ENCODE measurements around the gene SBF1. TPM values are rescaled to one million over a fixed set of nuclear protein-coding genes. Genes with fewer than 3 reads are reported as not detected.

SBF1 gene
- total RNA-seq, 1 donor from 2014 or later, result 96.5 TPM

GRCh38 chr22:50456026-50456425, 18.8 kb downstream of the SBF1 start:
- Mint-ChIP-seq H3K27me3 (no peaks in the 10 kb centered on the region), H3K4me3 (ENCODE audit: low read depth) (no peak overlapping the region), H3K9me3 (ENCODE audit: low read depth) (no peaks in the 10 kb centered on the region)

GRCh38 chr22:50455201-50455600, 19.6 kb downstream of the SBF1 start:
- H3K4me3 Mint-ChIP-seq (ENCODE audit: low read depth), result no peak overlapping the region
- no peaks in the 10 kb centered on the region for H3K27me3 Mint-ChIP-seq
- no peak overlapping the region for H3K27ac Mint-ChIP-seq
- H3K9me3 Mint-ChIP-seq (ENCODE audit: low read depth), result no peaks in the 10 kb centered on the region
- TF ChIP-seq CTCF (IDR thresholded peaks at IDR 0.05; ENCODE audit: unreplicated experiment), result no peak
- H3K4me1 Mint-ChIP-seq (ENCODE audit: low read depth), result no peaks in the 10 kb centered on the region
- no peak for DNase-seq (ENCODE audit: low spot score, unreplicated experiment)
- peaks cover 22% of the 10 kb centered on the region for H3K36me3 Mint-ChIP-seq (ENCODE audit: insufficient read depth)

More at GRCh38 chr22:50456026-50456425, 18.8 kb downstream of the SBF1 start:
- H3K36me3 Mint-ChIP-seq (ENCODE audit: insufficient read depth), result peaks cover 22% of the 10 kb centered on the region
- no peak for TF ChIP-seq CTCF (IDR thresholded peaks at IDR 0.05; ENCODE audit: unreplicated experiment)
- H3K27ac Mint-ChIP-seq, result no peak overlapping the region
- no peaks in the 10 kb centered on the region for H3K4me1 Mint-ChIP-seq (ENCODE audit: low read depth)
- no peak for DNase-seq (ENCODE audit: low spot score, unreplicated experiment)

- Mint-ChIP-seq H3K27me3 (no peaks in the 10 kb centered on the region), H3K4me3 (ENCODE audit: low read depth) (no peak overlapping the region), H3K9me3 (ENCODE audit: low read depth) (no peaks in the 10 kb centered on the region), H3K27ac (no peak overlapping the region), H3K4me1 (ENCODE audit: low read depth) (no peaks in the 10 kb centered on the region), H3K36me3 (ENCODE audit: insufficient read depth) (peaks cover 24% of the 10 kb centered on the region)
- no peak for DNase-seq (ENCODE audit: low spot score, unreplicated experiment)
- no peak for TF ChIP-seq CTCF (IDR thresholded peaks at IDR 0.05; ENCODE audit: unreplicated experiment)
These were observed 20.2 kb downstream of the SBF1 start for GRCh38 chr22:50454556-50455075.

- H3K9me3 Mint-ChIP-seq (ENCODE audit: low read depth), result no peaks in the 10 kb centered on the region
- H3K4me3 Mint-ChIP-seq (ENCODE audit: low read depth), result no peak overlapping the region
- no peak overlapping the region for H3K27ac Mint-ChIP-seq
- peaks cover 30% of the 10 kb centered on the region for H3K36me3 Mint-ChIP-seq (ENCODE audit: insufficient read depth)
- no peak for DNase-seq (ENCODE audit: low spot score, unreplicated experiment)
- no peaks in the 10 kb centered on the region for H3K27me3 Mint-ChIP-seq
- H3K4me1 Mint-ChIP-seq (ENCODE audit: low read depth), result no peaks in the 10 kb centered on the region
- no peak for TF ChIP-seq CTCF (IDR thresholded peaks at IDR 0.05; ENCODE audit: unreplicated experiment)
These were observed 22.2 kb downstream of the SBF1 start for GRCh38 chr22:50452649-50453048.

GRCh38 chr22:50447576-50448551, 27.0 kb downstream of the SBF1 start:
- no peak overlapping the region for H3K27ac Mint-ChIP-seq
- no peak for TF ChIP-seq CTCF (IDR thresholded peaks at IDR 0.05; ENCODE audit: unreplicated experiment)
- H3K27me3 Mint-ChIP-seq, result no peaks in the 10 kb centered on the region
- no peaks in the 10 kb centered on the region for H3K9me3 Mint-ChIP-seq (ENCODE audit: low read depth)
- H3K4me3 Mint-ChIP-seq (ENCODE audit: low read depth), result no peak overlapping the region
- no peaks in the 10 kb centered on the region for H3K4me1 Mint-ChIP-seq (ENCODE audit: low read depth)
- peaks cover 23% of the 10 kb centered on the region for H3K36me3 Mint-ChIP-seq (ENCODE audit: insufficient read depth)
- DNase-seq (ENCODE audit: low spot score, unreplicated experiment), result no peak

Data from progenitor cell of endocrine pancreas (in vitro differentiated cells).